NCI-H2107 treated with DMSO at 0.1 percent for 48 hours (cell line): ENCODE results near the gene ZCCHC2.

Experiments
- DNase-seq: peaks from one replicate; lab custom pipeline; 2025; ENCODE audit not compliant: unreplicated experiment; lab: John Stamatoyannopoulos, UW

Gene ZCCHC2

GRCh38 chr18:62537042-62537894, 14.4 kb downstream of the ZCCHC2 start:
- DNase-seq, result no peak

GRCh38 chr18:62537946-62538345, 15.1 kb downstream of the ZCCHC2 start:
- DNase-seq, result no peak

GRCh38 chr18:62538881-62539280, 16.1 kb downstream of the ZCCHC2 start:
- DNase-seq, result no peak

- no peak for DNase-seq
These were observed 16.7 kb downstream of the ZCCHC2 start for GRCh38 chr18:62539284-62540165.

- no peak for DNase-seq
These were observed 20.2 kb downstream of the ZCCHC2 start for GRCh38 chr18:62543021-62543420.

GRCh38 chr18:62545098-62545497, 22.3 kb downstream of the ZCCHC2 start:
- DNase-seq, result no peak

- DNase-seq, result no peak
These were observed 26.9 kb downstream of the ZCCHC2 start for GRCh38 chr18:62549755-62550154.

- no peak for DNase-seq
These were observed 27.9 kb downstream of the ZCCHC2 start for GRCh38 chr18:62550746-62551145.

- DNase-seq, result no peak
These were observed 29.2 kb downstream of the ZCCHC2 start for GRCh38 chr18:62551972-62552513.

- DNase-seq, result no peak
These were observed 31.4 kb downstream of the ZCCHC2 start for GRCh38 chr18:62554061-62554815.

GRCh38 chr18:62555135-62555534, 32.3 kb downstream of the ZCCHC2 start:
- DNase-seq, result no peak

- DNase-seq, result no peak
These were observed 33.6 kb downstream of the ZCCHC2 start for GRCh38 chr18:62556397-62556796.

GRCh38 chr18:62558015-62558663, 35.3 kb downstream of the ZCCHC2 start:
- no peak for DNase-seq

- DNase-seq, result no peak
These were observed 41.2 kb downstream of the ZCCHC2 start for GRCh38 chr18:62564044-62564443.

- no peak for DNase-seq
These were observed 43.4 kb downstream of the ZCCHC2 start for GRCh38 chr18:62566199-62566598.

- DNase-seq, result no peak
These were observed 44.0 kb downstream of the ZCCHC2 start for GRCh38 chr18:62566818-62567217.

GRCh38 chr18:62569081-62569655, 46.3 kb downstream of the ZCCHC2 start:
- DNase-seq, result no peak

- no peak for DNase-seq
These were observed 48.2 kb downstream of the ZCCHC2 start for GRCh38 chr18:62571037-62571436.

GRCh38 chr18:62571648-62572047, 48.8 kb downstream of the ZCCHC2 start:
- DNase-seq, result no peak

- no peak for DNase-seq
These were observed 49.6 kb downstream of the ZCCHC2 start for GRCh38 chr18:62572456-62572855.
